GM19035 (cell line): Measurements from ENCODE around the gene GPT2.

Experiments
- ATAC-seq: cut with Tn5 transposase; IDR thresholded peaks from one replicate; pipeline ENCODE4 v1.9.1; 2021; ENCODE audit not compliant: unreplicated experiment

The GPT2 gene

GRCh38 chr16:46961373-46962353, 77.5 kb downstream of the GPT2 start:
- no peak for ATAC-seq

GRCh38 chr16:46962629-46963028, 78.5 kb downstream of the GPT2 start:
- ATAC-seq = no peak

GRCh38 chr16:46968063-46968435, 83.9 kb downstream of the GPT2 start:
- no peak for ATAC-seq

GRCh38 chr16:46970089-46970488, 85.9 kb downstream of the GPT2 start:
- no peak for ATAC-seq

GRCh38 chr16:46971271-46971670, 87.1 kb downstream of the GPT2 start:
- ATAC-seq = no peak

GRCh38 chr16:46972429-46973206, 88.5 kb downstream of the GPT2 start:
- peak; percentile 46 for ATAC-seq

GRCh38 chr16:46973207-46973995, 89.2 kb downstream of the GPT2 start, which contains the start of gene DNAJA2:
Gene DNAJA2, minus strand, starts transcription at chr16:46973674. Its CDS starts 102 bp downstream, at chr16:46973572.
- peak; percentile 87 for ATAC-seq

GRCh38 chr16:46973996-46974324, 89.8 kb downstream of the GPT2 start:
- ATAC-seq = no peak

- ATAC-seq = no peak
Measured at GRCh38 chr16:46974352-46974751, 90.2 kb downstream of the GPT2 start.

GRCh38 chr16:46975165-46975564, 91.0 kb downstream of the GPT2 start:
- no peak for ATAC-seq

- no peak for ATAC-seq
Measured at GRCh38 chr16:46975908-46976470, 91.8 kb downstream of the GPT2 start.

- ATAC-seq = no peak
Measured at GRCh38 chr16:46976550-46976949, 92.4 kb downstream of the GPT2 start.
